HEK293T (cell line): Measurements from ENCODE around the gene RAD51B.

Source experiments
- CTCF ChIA-PET: fragments of 350-600 bp; formaldehyde crosslinking; extraction: SDS; loops from one replicate; lab custom pipeline; 2021; ENCODE audit warnings: antibody characterized with exemption, inconsistent platforms; lab: Yijun Ruan, JAX
- POLR2A ChIA-PET: fragments of 350-600 bp; formaldehyde crosslinking; extraction: SDS; loops from one replicate; lab custom pipeline; 2020; ENCODE audit warnings: antibody characterized with exemption, inconsistent platforms; lab: Yijun Ruan, JAX
- DNase-seq: peaks from one replicate; pipeline ENCODE4 v3.0.0; 2012; ENCODE audit warnings: mixed read lengths; ENCODE audit errors: extremely low spot score
- ARNT ChIP-seq: fragments of 450-650 bp; IDR thresholded peaks from 2 replicates; pipeline ENCODE4 v1.6.1; 2017; ENCODE audit warnings: mild to moderate bottlenecking
- BHLHE40 ChIP-seq: fragments of 450-650 bp; IDR thresholded peaks from 2 replicates; pipeline ENCODE4 v1.6.1; 2016; ENCODE audit warnings: mild to moderate bottlenecking, moderate library complexity, borderline replicate concordance
- CTBP1 ChIP-seq: fragments of 450-650 bp; IDR thresholded peaks from 2 replicates; pipeline ENCODE4 v1.6.1; 2016; ENCODE audit warnings: borderline replicate concordance
- ELF4 ChIP-seq: fragments of 450-650 bp; IDR thresholded peaks from 2 replicates; pipeline ENCODE4 v1.6.1; 2017; ENCODE audit warnings: antibody characterized with exemption
- FOXA1 ChIP-seq: fragments of 450-650 bp; IDR thresholded peaks from 2 replicates; pipeline ENCODE4 v1.6.1; 2016; ENCODE audit warnings: mild to moderate bottlenecking
- FOXK2 ChIP-seq: fragments of 450-650 bp; IDR thresholded peaks from 2 replicates; pipeline ENCODE4 v1.6.1; 2016; ENCODE audit warnings: mild to moderate bottlenecking
- FOXM1 ChIP-seq: fragments of 450-650 bp; IDR thresholded peaks from 2 replicates; pipeline ENCODE4 v1.6.1; 2017; ENCODE audit warnings: mild to moderate bottlenecking, borderline replicate concordance
- HDGF ChIP-seq: fragments of 450-650 bp; IDR thresholded peaks from 2 replicates; pipeline ENCODE4 v1.6.1; 2017; ENCODE audit warnings: antibody characterized with exemption, borderline replicate concordance
- L3MBTL2 ChIP-seq: fragments of 450-650 bp; conservative IDR thresholded peaks from 2 replicates; pipeline ENCODE4 v1.6.1; 2016; ENCODE audit warnings: mild to moderate bottlenecking
- LEF1 ChIP-seq: fragments of 450-650 bp; IDR thresholded peaks from 2 replicates; pipeline ENCODE4 v1.6.1; 2017; ENCODE audit warnings: mild to moderate bottlenecking, borderline replicate concordance
- NFRKB ChIP-seq: fragments of 450-650 bp; IDR thresholded peaks from 2 replicates; pipeline ENCODE4 v1.6.1; 2016; ENCODE audit warnings: mild to moderate bottlenecking, moderate library complexity
- SP1 ChIP-seq: fragments of 450-650 bp; IDR thresholded peaks from 2 replicates; pipeline ENCODE4 v1.6.1; 2017
- SUZ12 ChIP-seq: fragments of 450-650 bp; IDR thresholded peaks from 2 replicates; pipeline ENCODE4 v1.6.1; 2016; ENCODE audit warnings: mild to moderate bottlenecking
- TARDBP ChIP-seq: fragments of 450-650 bp; IDR thresholded peaks from 2 replicates; pipeline ENCODE4 v1.6.1; 2016
- ZNF384 ChIP-seq: fragments of 450-650 bp; IDR thresholded peaks from 2 replicates; pipeline ENCODE4 v1.6.1; 2016
- TF ChIP-seq, protein P1 (sequence below): fragments of 450-650 bp; IDR thresholded peaks from 2 replicates; pipeline ENCODE4 v1.6.1; 2016

Gene RAD51B

DNA sequence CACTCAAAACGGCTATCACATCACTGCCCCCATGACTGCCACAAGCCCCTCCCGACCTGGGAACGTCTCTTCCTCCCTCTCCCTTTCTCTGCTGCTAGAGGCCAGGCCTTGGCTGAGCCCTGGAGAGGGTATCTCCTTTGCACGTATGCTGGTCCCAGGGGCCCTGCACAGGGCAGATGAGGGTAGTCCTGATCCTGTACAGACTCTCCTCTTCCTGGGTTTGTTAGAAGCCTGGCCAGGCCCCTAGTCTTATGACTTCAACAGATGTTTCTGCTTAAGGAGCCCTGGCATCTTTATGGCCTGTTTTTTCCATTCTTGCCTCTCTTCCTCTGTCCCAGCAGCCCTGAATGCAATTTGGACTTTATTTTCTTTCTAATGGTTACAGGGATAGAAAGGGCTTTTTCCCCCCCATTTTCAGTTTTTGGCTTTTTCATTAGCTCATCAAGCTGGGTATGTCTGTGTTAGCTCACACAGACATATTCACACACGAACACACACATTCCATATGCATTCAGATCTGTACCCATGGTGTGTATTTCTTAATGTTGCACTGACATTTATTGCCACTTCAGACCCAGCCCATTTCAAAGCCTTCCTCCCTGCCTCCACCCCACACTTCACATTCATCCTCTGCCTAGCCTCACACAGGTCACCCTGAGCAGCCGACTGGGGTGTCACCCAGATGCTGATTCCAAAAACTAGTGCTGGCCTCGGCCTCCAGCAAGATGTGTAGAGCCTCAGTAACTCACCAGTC lies 770.0 kb downstream of the RAD51B start:
- no peak for DNase-seq
- CTCF ChIA-PET, result no interaction called here
- POLR2A ChIA-PET, result interaction anchor here (1.2 kb wide), 2 partner anchors 8 to 41 kb away, joined by 3 to 4 read pairs; no protein-coding TSS in a partner anchor
- TF ChIP-seq TARDBP (no peak), NFRKB (no peak), ARNT (no peak), HDGF (no peak), BHLHE40 (no peak), FOXK2 (no peak), ELF4 (no peak), FOXM1 (no peak), SP1 (no peak), FOXA1 (no peak), ZNF384 (no peak), LEF1 (no peak), SUZ12 (no peak), CTBP1 (no peak), L3MBTL2 (no peak)
- TF ChIP-seq, protein P1, sequence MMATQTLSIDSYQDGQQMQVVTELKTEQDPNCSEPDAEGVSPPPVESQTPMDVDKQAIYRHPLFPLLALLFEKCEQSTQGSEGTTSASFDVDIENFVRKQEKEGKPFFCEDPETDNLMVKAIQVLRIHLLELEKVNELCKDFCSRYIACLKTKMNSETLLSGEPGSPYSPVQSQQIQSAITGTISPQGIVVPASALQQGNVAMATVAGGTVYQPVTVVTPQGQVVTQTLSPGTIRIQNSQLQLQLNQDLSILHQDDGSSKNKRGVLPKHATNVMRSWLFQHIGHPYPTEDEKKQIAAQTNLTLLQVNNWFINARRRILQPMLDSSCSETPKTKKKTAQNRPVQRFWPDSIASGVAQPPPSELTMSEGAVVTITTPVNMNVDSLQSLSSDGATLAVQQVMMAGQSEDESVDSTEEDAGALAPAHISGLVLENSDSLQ, result no peak

DNA sequence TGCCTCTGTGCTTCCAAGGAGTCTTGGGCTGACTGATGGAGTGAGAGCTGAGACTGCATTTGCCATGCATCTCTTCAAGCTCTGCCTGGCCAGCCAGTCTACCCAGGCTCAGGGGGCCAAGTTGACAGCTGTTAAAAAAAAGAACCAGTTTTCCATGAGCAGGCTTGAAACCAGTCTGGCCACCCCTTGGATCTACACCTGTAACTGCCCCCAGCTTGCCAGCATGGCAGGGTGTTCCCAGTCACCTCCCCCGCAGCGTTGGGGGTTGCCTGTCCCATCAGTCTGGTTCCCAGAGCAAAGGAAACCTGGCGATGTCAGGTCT lies 770.6 kb downstream of the RAD51B start:
- POLR2A ChIA-PET, result no interaction called here
- TF ChIP-seq CTBP1 (no peak), TARDBP (no peak), NFRKB (no peak), SP1 (no peak), ELF4 (no peak), ZNF384 (no peak), L3MBTL2 (no peak), ARNT (no peak), SUZ12 (no peak), FOXK2 (no peak), FOXA1 (no peak), LEF1 (no peak), BHLHE40 (no peak)
- CTCF ChIA-PET, result no interaction called here
- DNase-seq, result no peak

DNA sequence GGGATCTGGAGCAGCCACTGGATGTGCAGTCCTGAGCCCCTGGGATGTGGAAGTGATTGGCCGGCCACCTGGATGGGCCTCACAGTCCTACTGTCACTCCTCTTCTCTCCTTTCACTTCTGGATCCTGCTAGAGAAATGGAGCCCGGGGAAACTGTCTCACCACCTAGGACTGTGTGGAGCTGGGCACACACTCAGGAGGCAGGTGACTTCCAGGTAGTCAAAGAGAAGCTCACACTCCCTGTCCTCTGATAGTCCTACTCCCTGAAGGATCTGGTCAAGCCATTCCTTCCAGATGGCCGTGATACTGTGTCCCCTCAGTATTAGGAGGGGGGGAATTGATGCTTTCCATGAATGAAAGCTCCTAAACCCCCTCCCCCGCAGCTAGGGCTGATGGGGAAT lies 772.2 kb downstream of the RAD51B start:
- ChIA-PET CTCF (no interaction called here), POLR2A (no interaction called here)
- no peak for DNase-seq
- TF ChIP-seq ELF4, result no peak
- TF ChIP-seq NFRKB, result no peak
- no peak for TF ChIP-seq LEF1
- TF ChIP-seq ZNF384, result no peak
- TF ChIP-seq BHLHE40, result no peak
- TF ChIP-seq, protein P1, result no peak
- TF ChIP-seq SP1, result no peak
- no peak for TF ChIP-seq TARDBP
- no peak for TF ChIP-seq FOXM1
- TF ChIP-seq FOXA1, result no peak
- no peak for TF ChIP-seq L3MBTL2
- TF ChIP-seq FOXK2, result no peak
- no peak for TF ChIP-seq ARNT

- ChIA-PET POLR2A (interaction anchor here (0.9 kb wide), 1 partner anchor 200 kb away, joined by 3 read pairs; the partner anchor contains the start of gene ZFP36L1), CTCF (interaction anchor here (1.0 kb wide), 1 partner anchor 185 kb away, joined by 3 read pairs; no protein-coding TSS in a partner anchor)
- no peak for DNase-seq
- TF ChIP-seq TARDBP (no peak), ARNT (no peak), BHLHE40 (no peak), HDGF (no peak), L3MBTL2 (no peak), CTBP1 (no peak), LEF1 (no peak), SUZ12 (no peak), ELF4 (no peak), FOXA1 (no peak)
Measured at GRCh38 chr14:68592948-68593556, 773.5 kb downstream of the RAD51B start.

DNA sequence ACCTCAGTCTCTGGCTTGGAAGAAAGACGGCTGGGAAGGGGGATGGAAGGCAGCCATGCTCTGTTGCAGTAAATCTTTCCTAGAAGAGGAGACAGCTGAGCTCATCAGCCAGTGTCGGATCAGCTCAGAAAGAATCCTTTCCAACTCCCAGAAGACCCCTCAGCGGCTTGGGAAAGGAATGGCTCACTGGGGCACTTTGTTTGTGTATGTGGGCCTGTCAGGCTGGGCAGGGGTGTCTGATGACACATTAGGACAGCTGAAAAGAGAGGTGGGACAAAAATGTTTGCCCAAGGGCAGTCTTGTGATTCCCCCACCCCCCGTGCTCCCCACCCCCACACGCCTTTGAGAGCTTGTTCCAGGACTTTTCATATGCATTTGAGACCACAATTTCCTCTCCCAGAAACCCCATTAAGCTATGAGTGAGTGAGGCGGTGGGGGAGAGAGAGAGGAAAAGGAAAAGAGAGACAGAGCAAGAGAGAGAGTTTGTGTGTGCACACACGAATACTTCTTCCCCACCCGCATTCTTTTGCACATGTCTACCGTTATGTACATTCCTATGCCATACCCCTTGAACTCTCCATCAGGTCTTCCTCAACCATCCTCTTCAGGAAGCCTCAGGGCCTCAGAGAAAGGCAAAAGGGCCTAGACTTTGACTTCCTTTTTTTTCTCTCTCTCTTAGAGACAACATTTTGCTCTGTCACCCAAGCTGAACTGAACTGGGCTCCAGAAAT lies 774.4 kb downstream of the RAD51B start:
- ChIA-PET POLR2A (interaction anchor here (0.9 kb wide), 1 partner anchor 199 kb away, joined by 3 read pairs; the partner anchor contains the start of gene ZFP36L1), CTCF (interaction anchor here (1.0 kb wide), 1 partner anchor 186 kb away, joined by 3 read pairs; no protein-coding TSS in a partner anchor)
- no peak for DNase-seq
- TF ChIP-seq HDGF (no peak), ELF4 (no peak), FOXK2 (no peak), ZNF384 (no peak), L3MBTL2 (no peak), FOXA1 (no peak), ARNT (no peak), FOXM1 (no peak), NFRKB (no peak), LEF1 (no peak), BHLHE40 (no peak), SUZ12 (no peak), SP1 (no peak)
- TF ChIP-seq, protein P1, result no peak
